ENCODE measurements around the gene CFAP97. TPM values are rescaled to one million over a fixed set of nuclear protein-coding genes. Genes with fewer than 3 reads are reported as not detected.
A peak's percentile ranks its signal among the peaks of the same experiment; 100 is the strongest.
"Not testable (repeated sequence)": the region's sequence is repeated elsewhere in the genome, so short reads cannot be mapped to it uniquely, and the experiment has no call there.

CFAP97 gene
- total and polyA plus RNA-seq, 7 donors, result 3.0 to 20.3 (median 10.1) TPM

DNA sequence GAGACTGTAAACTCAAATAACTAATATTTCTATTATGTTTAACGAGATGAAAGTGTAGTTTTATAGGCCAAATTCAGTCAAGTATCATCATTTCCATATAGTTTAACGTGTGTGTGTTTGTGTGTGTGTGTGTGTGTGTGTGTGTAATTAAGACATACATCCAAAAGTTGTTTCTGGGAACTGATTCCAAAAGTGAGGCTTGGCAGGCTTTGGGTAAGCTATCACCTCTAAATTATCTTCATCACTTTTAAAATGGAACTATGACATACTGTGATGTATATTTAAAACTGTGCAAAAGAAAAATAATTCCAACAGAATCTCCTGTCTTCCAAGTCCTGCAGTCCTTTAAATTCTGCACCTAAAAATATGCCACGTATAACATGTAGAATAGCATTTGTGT lies 79.8 kb downstream of the CFAP97 start:
- no peak for TF ChIP-seq CTCF (IDR thresholded peaks at IDR 0.05)
- ATAC-seq, result no peak
- H3K4me3 ChIP-seq, result no peak overlapping the region
- H3K4me1 ChIP-seq, result peaks cover 9% of the 10 kb centered on the region
- no peak overlapping the region for H3K27ac ChIP-seq
- H3K36me3 ChIP-seq (ENCODE audit: insufficient read depth in 1 of 2, low read depth in 1 of 2), result no peaks in the 10 kb centered on the region
- 59 to 68% (median 63%) methylated on average over 3 of the region's 3 CpGs for WGBS, 3 donors
- intact Hi-C loops (cut with DNase I), result no loop called here
- no peaks in the 10 kb centered on the region for H3K27me3 ChIP-seq (ENCODE audit: insufficient read depth in 3 of 3, low read length in 2 of 3)
- H3K9me3 ChIP-seq, result no peaks in the 10 kb centered on the region
- no peak for DNase-seq

- H3K9me3 ChIP-seq, result no peaks in the 10 kb centered on the region
- intact Hi-C loops (cut with DNase I), result no loop called here
- 87 to 91% (median 89%) methylated on average over 6 of the region's 6 CpGs for WGBS, 3 donors
- no peak overlapping the region for H3K27ac ChIP-seq
- DNase-seq (no peak), ATAC-seq (no peak)
- TF ChIP-seq CTCF (IDR thresholded peaks at IDR 0.05), result no peak
- H3K36me3 ChIP-seq (ENCODE audit: insufficient read depth in 1 of 2, low read depth in 1 of 2), result no peaks in the 10 kb centered on the region
- H3K4me1 ChIP-seq, result peaks cover 13% of the 10 kb centered on the region
- no peak overlapping the region for H3K4me3 ChIP-seq
- H3K27me3 ChIP-seq (ENCODE audit: insufficient read depth in 3 of 3, low read length in 2 of 3), result no peaks in the 10 kb centered on the region
Measured at GRCh38 chr4:185122681-185123345, 81.0 kb downstream of the CFAP97 start.

DNA sequence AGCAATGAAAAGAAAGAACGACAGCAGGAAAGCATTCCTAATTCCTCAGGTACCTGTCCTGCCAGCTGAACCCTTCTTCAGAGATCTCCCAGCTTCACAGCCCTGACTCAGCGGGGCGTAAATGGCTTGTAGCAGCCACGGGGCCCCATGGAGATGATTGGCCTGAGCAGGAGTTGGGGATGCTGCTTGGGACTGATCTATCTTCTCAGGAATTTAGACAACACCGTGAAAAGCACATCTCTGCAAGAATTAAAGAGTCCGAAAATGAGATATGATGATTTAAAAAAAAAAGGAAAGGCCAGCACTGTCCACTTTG lies 83.2 kb downstream of the CFAP97 start:
- 66 to 71% (median 69%) methylated on average over 6 of the region's 6 CpGs for WGBS, 3 donors
- no peak for ATAC-seq
- intact Hi-C loops (cut with DNase I), result no loop called here

GRCh38 chr4:185119927-185120630 lies 83.7 kb downstream of the CFAP97 start:
- Histone ChIP-seq H3K27me3 (ENCODE audit: insufficient read depth in 3 of 3, low read length in 2 of 3) (no peaks in the 10 kb centered on the region), H3K4me1 (peaks cover 22% of the 10 kb centered on the region), H3K4me3 (no peak overlapping the region), H3K27ac (no peak overlapping the region), H3K36me3 (ENCODE audit: insufficient read depth in 1 of 2, low read depth in 1 of 2) (no peaks in the 10 kb centered on the region), H3K9me3 (no peaks in the 10 kb centered on the region)
- WGBS, 3 donors, result 70 to 82% (median 75%) methylated on average over 3 of the region's 3 CpGs
- intact Hi-C loops (cut with DNase I), result no loop called here
- no peak for DNase-seq
- ATAC-seq, result peak; percentile 51 to 78 (median 62)
- TF ChIP-seq CTCF (IDR thresholded peaks at IDR 0.05), result no peak

More for the DNA sequence above, 83.2 kb downstream of the CFAP97 start:
- TF ChIP-seq CTCF (IDR thresholded peaks at IDR 0.05), result no peak
- Histone ChIP-seq H3K4me1 (peaks cover 21% of the 10 kb centered on the region), H3K27ac (no peak overlapping the region), H3K36me3 (ENCODE audit: insufficient read depth in 1 of 2, low read depth in 1 of 2) (no peaks in the 10 kb centered on the region), H3K9me3 (no peaks in the 10 kb centered on the region), H3K4me3 (no peak overlapping the region), H3K27me3 (ENCODE audit: insufficient read depth in 3 of 3, low read length in 2 of 3) (no peaks in the 10 kb centered on the region)
- no peak for DNase-seq

DNA sequence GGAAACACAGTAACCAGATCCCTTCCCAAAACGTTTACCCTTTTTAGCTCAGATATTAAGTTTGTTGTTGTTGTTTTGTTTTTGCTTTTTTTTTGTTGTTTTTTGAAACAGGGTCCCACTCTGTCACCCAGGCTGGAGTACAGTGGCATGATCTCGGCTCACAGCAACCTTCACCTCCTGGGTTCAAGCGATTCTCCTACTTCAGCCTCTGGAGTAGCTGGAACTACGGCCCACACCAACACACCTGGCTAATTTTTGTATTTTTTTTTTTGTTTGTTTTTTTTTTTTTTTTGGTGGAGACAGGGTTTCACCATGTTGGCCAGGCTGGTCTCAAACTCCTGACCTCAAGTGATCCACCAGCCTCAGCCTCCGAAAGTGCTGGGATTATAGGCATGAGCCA lies 84.3 kb downstream of the CFAP97 start:
- H3K27me3 ChIP-seq (ENCODE audit: insufficient read depth in 3 of 3, low read length in 2 of 3); H3K36me3 ChIP-seq (ENCODE audit: insufficient read depth in 1 of 2, low read depth in 1 of 2); H3K9me3 ChIP-seq; intact Hi-C loops (cut with DNase I); H3K4me3 ChIP-seq; H3K27ac ChIP-seq; DNase-seq; ATAC-seq: not testable (repeated sequence)
- H3K4me1 ChIP-seq, result peaks cover 22% of the 10 kb centered on the region
- 77 to 81% (median 79%) methylated on average over 5 of the region's 5 CpGs for whole genome bisulfite sequencing, 3 donors

Measured in psoas muscle (tissue), 8 donors.